Raji (cell line): ENCODE results near the gene DPPA2.

Source experiments
- POLR2A ChIP-seq: IDR thresholded peaks from 2 replicates; pipeline ENCODE4 v1.6.1; 2011; ENCODE audit warnings: low read depth, low read length, control low read depth; ENCODE audit not compliant: insufficient read depth

The DPPA2 gene

DNA sequence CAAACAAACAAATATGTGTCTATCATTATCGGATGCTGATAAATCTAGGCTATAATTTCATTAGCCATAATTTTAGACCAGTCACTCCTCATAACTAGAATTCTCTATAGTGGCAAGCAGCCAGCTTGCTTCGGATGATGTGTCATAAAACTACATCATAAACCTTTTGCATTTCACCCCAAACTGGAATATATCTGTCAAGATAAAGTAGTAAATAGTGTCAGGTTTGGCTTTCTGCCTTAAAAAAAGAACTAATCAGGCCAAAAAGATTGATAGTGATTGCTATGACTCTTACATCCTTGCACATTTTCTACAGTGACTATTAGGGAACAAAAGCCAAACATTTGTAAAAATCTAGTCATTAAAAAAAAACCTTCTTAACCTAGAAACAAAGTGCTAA, 51.0 kb downstream of the DPPA2 start:
- no peak for TF ChIP-seq POLR2A

DNA sequence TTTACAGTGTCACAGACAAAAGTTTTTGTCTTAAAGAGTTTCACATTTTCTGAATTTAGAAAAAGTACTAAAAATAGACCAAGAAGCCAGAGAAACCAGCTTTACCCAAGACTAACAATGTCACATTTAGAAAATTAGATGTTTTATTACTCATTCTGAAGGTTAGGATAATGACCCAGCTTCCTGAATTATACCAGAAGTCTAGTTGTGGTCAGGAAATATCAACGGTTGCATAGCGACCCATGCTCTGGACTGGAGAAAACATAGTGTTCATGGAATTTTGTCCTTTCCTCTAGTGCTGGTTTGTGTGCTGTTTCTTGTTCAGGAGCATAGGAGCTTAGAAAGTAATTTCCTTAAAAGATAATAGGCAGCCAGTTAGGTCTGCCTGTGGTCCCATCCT, 59.0 kb downstream of the DPPA2 start:
- no peak for TF ChIP-seq POLR2A

DNA sequence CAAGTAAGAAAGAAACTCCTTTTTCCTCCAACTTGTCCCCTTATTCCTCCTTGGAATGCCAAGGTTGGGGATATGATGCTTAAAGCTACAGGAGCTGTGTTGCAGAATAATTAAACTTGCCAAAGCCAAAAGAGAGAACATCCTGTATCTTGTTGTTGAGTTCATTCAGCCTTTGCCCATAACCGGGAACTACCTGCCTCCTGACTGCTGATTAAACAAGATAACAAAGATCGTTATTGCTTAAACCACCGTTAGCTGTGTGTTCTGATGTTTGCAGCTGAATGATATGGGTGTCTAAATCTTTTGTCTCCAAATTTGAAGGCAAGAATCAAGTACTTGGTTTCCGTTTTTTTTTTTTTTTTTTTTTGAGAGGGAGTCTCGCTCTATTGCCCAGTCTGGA, 61.5 kb downstream of the DPPA2 start:
- no peak for TF ChIP-seq POLR2A

DNA sequence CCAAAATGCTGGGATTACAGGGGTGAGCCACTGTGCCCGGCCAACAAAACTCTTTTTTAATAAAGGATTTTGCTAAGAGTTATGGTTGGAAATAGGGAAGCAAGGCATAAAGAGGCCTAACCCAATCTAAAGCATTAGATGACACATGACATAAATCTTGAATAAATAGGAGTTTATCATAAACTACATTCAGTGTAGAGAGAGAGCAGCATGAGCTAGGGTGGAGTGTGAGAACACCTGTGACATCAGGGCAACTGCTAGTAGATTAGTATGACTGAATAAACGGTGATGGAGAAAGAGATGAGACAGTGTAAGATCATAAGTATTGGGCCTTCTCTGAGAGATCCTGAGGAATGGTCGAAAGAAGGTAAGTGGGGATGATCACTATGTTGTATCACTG, 63.7 kb downstream of the DPPA2 start:
- no peak for TF ChIP-seq POLR2A
